Heart right ventricle (tissue), 16 donors: Measurements from ENCODE around the gene TAS2R42. TPM values are rescaled to one million over a fixed set of nuclear protein-coding genes. Genes with fewer than 3 reads are reported as not detected.

Source experiments
- ATAC-seq, 8 donors: fragments of 200-7000 bp; cut with Tn5 transposase; one replicate each; pipeline ENCODE4 v1.9.1; 2020; ENCODE audit warnings: mild to moderate bottlenecking in 8 of 8, moderate library complexity in 8 of 8, moderate number of reproducible peaks in 1 of 8
- DNase-seq, 2 donors: peaks; one replicate each; pipeline ENCODE4 v3.0.0-alpha.2; 2020
- H3K27ac ChIP-seq, 10 donors: fragments of 200-600 bp; sonication (generic) in 2 of 10; one replicate each; pipeline versions ENCODE4 v1.5.0 to v1.8.0; 2020 to 2022; ENCODE audit warnings: mild to moderate bottlenecking in 3 of 10
- H3K27me3 ChIP-seq, 7 donors: fragments of 200-600 bp; one replicate each; pipeline ENCODE4 v1.8.0; 2021 to 2022; ENCODE audit warnings: mild to moderate bottlenecking in 2 of 7
- H3K36me3 ChIP-seq, 9 donors: fragments of 200-600 bp; sonication (generic) in 1 of 9; one replicate each; pipeline versions ENCODE4 v1.5.0 to v1.8.0; 2020 to 2022; ENCODE audit warnings: mild to moderate bottlenecking in 2 of 9
- H3K4me1 ChIP-seq, 9 donors: fragments of 200-600 bp; sonication (generic) in 1 of 9; one replicate each; pipeline versions ENCODE4 v1.5.0 to v1.8.0; 2020 to 2022; ENCODE audit warnings: mild to moderate bottlenecking in 4 of 9
- H3K4me3 ChIP-seq, 10 donors: fragments of 200-600 bp; sonication (generic) in 2 of 10; one replicate each; pipeline versions ENCODE4 v1.5.0 to v1.8.0; 2020 to 2022; ENCODE audit warnings: mild to moderate bottlenecking in 7 of 10, moderate library complexity in 2 of 10
- H3K9me3 ChIP-seq, 11 donors: fragments of 200-600 bp in 10 of 11; sonication (generic) in 2 of 11; one replicate each; pipeline versions ENCODE4 v1.5.0 to v1.8.0; 2013 to 2022; ENCODE audit warnings: mild to moderate bottlenecking in 2 of 11, control low read depth in 1 of 11, moderate library complexity in 1 of 11
- WGBS, 2 donors: extraction: QIAGEN DNeasy Blood & Tissue Kit; methylation state at CpG; one replicate each; pipeline ENCODE4 v1.1.7; 2013; ENCODE audit warnings: inconsistent platforms in 1 of 2; 5-methylcytosine and 5-hydroxymethylcytosine counted together
- intact Hi-C, 10 donors: fragments of 100-400 bp; cut with DNase I; formaldehyde crosslinking; loops; one replicate each; pipeline versions ENCODE4 v1.11.1 to v1.14.2; 2022
- polyA plus RNA-seq, 2 donors: library from polyadenylated mRNA; stranded (reverse); fragments of 200-250 nt; gene quantifications; one replicate each; pipeline ENCODE4 v1.2.3, GENCODE V29; 2013
- total RNA-seq, 10 donors: library from RNA; stranded (reverse); fragmentation: NEBNext Ultra II Directional in 3 of 10; extraction: Animal tissue kit (Norgen Biotek cat#: 25700) in 3 of 10; gene quantifications; one replicate each; pipeline versions ENCODE4 v1.2.1 to v1.2.4, GENCODE V29; 2021 to 2023
- TF ChIP-seq, protein P1 (sequence below), 9 donors: fragments of 200-600 bp; sonication (generic) in 2 of 9; IDR thresholded peaks; one replicate each; pipeline versions ENCODE4 v1.5.0 to v1.8.0; 2021 to 2022; ENCODE audit warnings: antibody characterized with exemption in 9 of 9, mild to moderate bottlenecking in 5 of 9, moderate library complexity in 1 of 9
- donor health status: Arrhythmogenic right ventricular cardiomyopathy.
- donor health status: ischemic (EF 13 %, LVEDD 7.1; RV severe dilation, severe dysfunction).
- donor health status: healthy with polysubstance abuse.
- donor health status: DM: no; HTN: yes; CAD: no.
- donor health status: DM: no; HTN: no; CAD: no.
- donor health status: ischemic (EF 25% LVEDD 6.9; RV normal size, moderate dysfunction).
- donor health status: ischemic (EF 25% LVEDD 5.7; RV mildly dilated, moderate dysfunction).
- donor health status: healthy.
- donor health status: DM: yes; HTN: yes; CAD: no.
- donor health status: Ischemic cardiomyopathy.
- donor health status: ischemic (EF 35%, LVEDD 5.7; RV mildly dilated, moderate dysfunction).
- donor health status: nonischemic (EF 11% LVEDD 7.7; RV severe dilation, severe dysfunction).
- donor health status: DM: yes; HTN: yes; CAD: no.
- donor health status: PGD.
- donor health status: ischemic (EF 29% LVEDD 5.4; RV normal size, mild dysfunction).
- donor health status: nonischemic (EF 23%, LVEDD 6.1; RV moderate dilation, normal function).

Gene TAS2R42
- total and polyA plus RNA-seq, 12 donors = not detected

DNA sequence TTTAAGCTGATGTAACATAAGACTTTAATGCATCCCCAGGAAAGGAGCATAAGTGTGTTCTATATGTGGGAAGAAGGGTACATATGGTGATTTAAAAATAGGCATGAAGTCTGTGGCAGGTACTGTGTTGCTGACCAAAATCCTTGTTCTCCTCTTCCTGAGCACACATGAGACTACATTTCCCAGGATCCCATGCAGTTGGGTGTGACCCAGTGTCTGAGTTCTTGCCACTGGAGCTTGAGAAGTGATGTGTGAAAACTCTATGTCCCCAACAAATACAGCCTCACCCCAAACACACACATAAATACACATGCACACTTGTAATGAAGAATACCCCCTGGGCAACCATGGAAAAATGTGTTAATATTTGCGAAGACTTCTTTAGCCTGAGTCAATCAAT is 24.2 kb downstream of the TAS2R42 start:
- H3K9me3 ChIP-seq = no peaks in the 10 kb centered on the region
- ATAC-seq (no peak), DNase-seq (no peak)
- peaks cover 0 to 35% (median 0%) of the 10 kb centered on the region in 9 donors for H3K36me3 ChIP-seq
- H3K27me3 ChIP-seq = no peaks in the 10 kb centered on the region
- TF ChIP-seq, protein P1, sequence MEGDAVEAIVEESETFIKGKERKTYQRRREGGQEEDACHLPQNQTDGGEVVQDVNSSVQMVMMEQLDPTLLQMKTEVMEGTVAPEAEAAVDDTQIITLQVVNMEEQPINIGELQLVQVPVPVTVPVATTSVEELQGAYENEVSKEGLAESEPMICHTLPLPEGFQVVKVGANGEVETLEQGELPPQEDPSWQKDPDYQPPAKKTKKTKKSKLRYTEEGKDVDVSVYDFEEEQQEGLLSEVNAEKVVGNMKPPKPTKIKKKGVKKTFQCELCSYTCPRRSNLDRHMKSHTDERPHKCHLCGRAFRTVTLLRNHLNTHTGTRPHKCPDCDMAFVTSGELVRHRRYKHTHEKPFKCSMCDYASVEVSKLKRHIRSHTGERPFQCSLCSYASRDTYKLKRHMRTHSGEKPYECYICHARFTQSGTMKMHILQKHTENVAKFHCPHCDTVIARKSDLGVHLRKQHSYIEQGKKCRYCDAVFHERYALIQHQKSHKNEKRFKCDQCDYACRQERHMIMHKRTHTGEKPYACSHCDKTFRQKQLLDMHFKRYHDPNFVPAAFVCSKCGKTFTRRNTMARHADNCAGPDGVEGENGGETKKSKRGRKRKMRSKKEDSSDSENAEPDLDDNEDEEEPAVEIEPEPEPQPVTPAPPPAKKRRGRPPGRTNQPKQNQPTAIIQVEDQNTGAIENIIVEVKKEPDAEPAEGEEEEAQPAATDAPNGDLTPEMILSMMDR (IDR thresholded peaks at IDR 0.05) = no peak
- intact Hi-C loops = loop anchor here in 1 of 10 donors (10.0 kb wide), 1 partner anchor 98 kb away; the partner anchor contains the start of gene TAS2R46
- no peak overlapping the region for H3K27ac ChIP-seq
- peaks cover 0 to 37% (median 8%) of the 10 kb centered on the region in 9 donors for H3K4me1 ChIP-seq
- H3K4me3 ChIP-seq = no peak overlapping the region
- 94 to 98% methylated on average over 1 of the region's 1 CpG for WGBS, 2 donors

DNA sequence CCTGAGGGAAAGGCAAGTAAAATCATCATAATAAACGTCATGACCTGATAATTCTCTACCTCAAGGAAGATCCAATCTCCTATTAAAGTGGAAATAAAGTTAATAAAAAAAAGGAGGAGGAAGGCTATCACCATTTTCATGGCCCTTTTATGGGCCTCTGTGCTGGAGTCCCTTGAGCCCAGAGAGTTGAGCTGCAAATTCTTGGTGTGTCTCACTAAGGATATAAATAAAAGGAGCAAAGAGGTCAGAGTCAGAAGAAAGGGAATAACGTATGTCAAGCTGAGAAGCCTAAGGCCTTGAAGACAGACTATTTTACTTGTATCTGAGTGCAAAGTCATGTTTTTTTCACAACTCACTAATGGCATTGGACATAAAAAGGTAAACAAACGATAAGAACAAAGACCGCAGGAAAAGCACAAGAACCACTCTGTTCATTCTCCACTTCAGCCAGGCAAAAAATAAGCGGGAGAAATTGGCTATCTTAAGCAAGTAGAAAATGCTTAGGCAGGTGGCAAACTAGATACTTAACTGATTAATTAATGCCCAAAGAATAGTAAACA is 27.8 kb downstream of the TAS2R42 start:
- peak overlapping the region in 2 of 10 donors; percentile 5 to 6 for H3K27ac ChIP-seq
- peaks cover 0 to 24% (median 0%) of the 10 kb centered on the region in 11 donors for H3K9me3 ChIP-seq
- H3K27me3 ChIP-seq = no peaks in the 10 kb centered on the region
- ATAC-seq (peak in 3 of 8 donors; percentile 55 to 65 (median 61)), DNase-seq (no peak)
- 47 to 53% methylated on average over 5 of the region's 5 CpGs for WGBS, 2 donors
- TF ChIP-seq, protein P1 (IDR thresholded peaks at IDR 0.05) = no peak
- no peak overlapping the region for H3K4me3 ChIP-seq
- peaks cover 0 to 33% (median 8%) of the 10 kb centered on the region in 9 donors for H3K4me1 ChIP-seq
- peaks cover 0 to 27% (median 0%) of the 10 kb centered on the region in 9 donors for H3K36me3 ChIP-seq
- intact Hi-C loops = no loop called here

DNA sequence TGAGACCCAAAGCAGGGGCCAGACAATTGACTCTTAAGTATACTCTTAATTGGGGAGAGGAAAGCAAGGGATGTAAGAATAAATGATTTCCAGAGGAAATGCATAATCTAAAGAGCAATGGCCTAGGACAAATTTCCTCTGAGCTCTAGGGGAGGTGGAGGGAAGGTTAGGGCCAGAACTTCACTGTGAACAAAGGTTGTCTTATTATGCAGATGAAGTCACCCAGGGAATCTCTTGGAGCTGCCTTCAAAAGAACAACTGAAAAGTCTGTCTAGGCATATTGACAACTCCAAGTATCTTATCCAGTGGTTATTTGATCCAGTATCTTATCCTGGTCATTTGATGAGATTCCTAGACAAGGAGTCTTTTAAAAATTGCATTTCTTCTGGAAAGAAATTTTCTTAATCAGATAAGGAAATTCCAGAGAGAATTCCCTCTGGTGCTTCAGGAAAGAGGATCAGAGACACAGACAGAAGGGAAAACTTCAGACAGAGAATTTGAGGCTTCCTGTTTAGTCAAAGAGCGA is 32.3 kb downstream of the TAS2R42 start:
- Histone ChIP-seq H3K36me3 (peaks cover 0 to 14% (median 0%) of the 10 kb centered on the region in 9 donors), H3K4me1 (peaks cover 0 to 28% (median 13%) of the 10 kb centered on the region in 9 donors), H3K4me3 (no peak overlapping the region), H3K27ac (no peak overlapping the region), H3K9me3 (peaks cover 0 to 24% (median 0%) of the 10 kb centered on the region in 11 donors), H3K27me3 (no peaks in the 10 kb centered on the region)
- ATAC-seq (no peak), DNase-seq (no peak)
- intact Hi-C loops = no loop called here
- 95 to 97% methylated on average over 1 of the region's 1 CpG for WGBS, 2 donors
- TF ChIP-seq, protein P1 (IDR thresholded peaks at IDR 0.05) = no peak

DNA sequence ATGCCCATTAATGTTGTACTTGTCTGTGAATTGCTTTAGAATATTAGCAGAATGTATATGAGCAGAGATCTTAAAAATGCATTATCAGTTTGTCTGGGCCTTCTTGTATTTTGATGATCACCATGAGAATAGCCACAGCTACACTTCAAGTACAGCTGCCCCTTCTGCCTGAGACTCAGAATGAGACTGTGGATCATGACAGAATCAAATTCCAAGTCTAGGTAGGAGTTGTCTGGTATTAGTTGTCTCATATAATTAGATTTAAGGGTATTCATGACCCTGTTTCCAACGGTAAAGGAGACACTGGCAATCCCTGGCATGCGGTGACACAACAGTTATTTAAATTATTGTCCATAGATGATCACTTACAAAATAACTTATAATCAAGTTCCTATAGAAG is 34.0 kb downstream of the TAS2R42 start:
- no peak overlapping the region for H3K27ac ChIP-seq
- H3K4me1 ChIP-seq = peaks cover 0 to 10% (median 2%) of the 10 kb centered on the region in 9 donors
- 77 to 89% methylated on average over 2 of the region's 2 CpGs for WGBS, 2 donors
- no peaks in the 10 kb centered on the region for H3K27me3 ChIP-seq
- intact Hi-C loops = no loop called here
- ATAC-seq (no peak), DNase-seq (no peak)
- TF ChIP-seq, protein P1 (IDR thresholded peaks at IDR 0.05) = no peak
- H3K4me3 ChIP-seq = no peak overlapping the region
- peaks cover 0 to 14% (median 0%) of the 10 kb centered on the region in 9 donors for H3K36me3 ChIP-seq
- H3K9me3 ChIP-seq = peaks cover 0 to 24% (median 0%) of the 10 kb centered on the region in 11 donors
